Mucosa of descending colon (tissue), 3 donors: ENCODE results near the gene HERC5. TPM values are rescaled to one million over a fixed set of nuclear protein-coding genes. Genes with fewer than 3 reads are reported as not detected.
"Not testable (repeated sequence)": the region's sequence is repeated elsewhere in the genome, so short reads cannot be mapped to it uniquely, and the experiment has no call there.

Experiments used
- ATAC-seq: fragments of 200-7000 bp; cut with Tn5 transposase; one replicate; pipeline ENCODE4 v1.9.1; 2020; ENCODE audit warnings: mild to moderate bottlenecking, moderate library complexity
- DNase-seq, 3 donors: peaks; one replicate each; pipeline ENCODE4 v3.0.0-alpha.2; 2020
- H3K36me3 ChIP-seq: fragments of 200-600 bp; one replicate; pipeline ENCODE4 v1.8.0; 2021; ENCODE audit warnings: low read depth, mild to moderate bottlenecking
- H3K4me1 ChIP-seq: fragments of 200-600 bp; one replicate; pipeline ENCODE4 v1.8.0; 2021; ENCODE audit warnings: low read depth, mild to moderate bottlenecking
- H3K4me3 ChIP-seq: fragments of 200-600 bp; one replicate; pipeline ENCODE4 v1.8.0; 2021; ENCODE audit warnings: mild to moderate bottlenecking
- H3K9me3 ChIP-seq: fragments of 200-600 bp; one replicate; pipeline ENCODE4 v1.8.0; 2021; ENCODE audit warnings: mild to moderate bottlenecking
- CTCF ChIP-seq: fragments of 200-600 bp; IDR thresholded peaks from one replicate; pipeline ENCODE4 v1.8.0; 2022; ENCODE audit warnings: antibody characterized with exemption, mild to moderate bottlenecking
- intact Hi-C, 2 donors: fragments of 100-400 bp; cut with DNase I in 1 of 2; cut with micrococcal nuclease in 1 of 2; formaldehyde crosslinking; loops; one replicate each; pipeline versions ENCODE4 v1.11.0 to v1.11.1; 2022; cut with DNase I, micrococcal nuclease
- total RNA-seq, 3 donors: library from RNA; stranded (reverse); fragmentation: NEBNext Ultra II Directional in 2 of 3; extraction: Animal tissue kit (Norgen Biotek cat#: 25700) in 2 of 3; gene quantifications; one replicate each; pipeline versions ENCODE4 v1.2.1 to v1.2.4, GENCODE V29; 2021 to 2023
- donor health status: DM: no; HTN: no; CAD: no; lungs with moderate emphysema.
- donor health status: DM: no; HTN: no; CAD: no.
- donor health status: DM: no; HTN: yes; CAD: no.

Gene HERC5
- total RNA-seq, 3 donors from 2014 or later, result 1.8 to 4.0 (median 1.9) TPM

- no peak overlapping the region for H3K4me3 ChIP-seq
- intact Hi-C loops, result no loop called here
- DNase-seq (no peak), ATAC-seq (peak; percentile 50)
- no peaks in the 10 kb centered on the region for H3K4me1 ChIP-seq
- no peak for TF ChIP-seq CTCF
- no peaks in the 10 kb centered on the region for H3K36me3 ChIP-seq
- H3K9me3 ChIP-seq, result peaks cover 4% of the 10 kb centered on the region
These were observed 27.5 kb upstream of the HERC5 start for GRCh38 chr4:88429401-88429800.

- Histone ChIP-seq H3K4me3 (no peak overlapping the region), H3K4me1 (no peaks in the 10 kb centered on the region), H3K9me3 (peaks cover 4% of the 10 kb centered on the region), H3K36me3 (no peaks in the 10 kb centered on the region)
- DNase-seq, result no peak
- no peak for ATAC-seq
- intact Hi-C loops, result no loop called here
- TF ChIP-seq CTCF, result no peak
These were observed 20.8 kb upstream of the HERC5 start for GRCh38 chr4:88435987-88436693.

GRCh38 chr4:88437873-88438272 lies 19.0 kb upstream of the HERC5 start:
- H3K4me3 ChIP-seq, DNase-seq, H3K36me3 ChIP-seq, intact Hi-C loops, H3K4me1 ChIP-seq, H3K9me3 ChIP-seq, ATAC-seq: not testable (repeated sequence)

- DNase-seq, result no peak
- Histone ChIP-seq H3K9me3 (no peaks in the 10 kb centered on the region), H3K4me1 (no peaks in the 10 kb centered on the region), H3K36me3 (no peaks in the 10 kb centered on the region), H3K4me3 (no peak overlapping the region)
- TF ChIP-seq CTCF, result no peak
- intact Hi-C loops, result no loop called here
- ATAC-seq, result no peak
These were observed 17.7 kb upstream of the HERC5 start for GRCh38 chr4:88439161-88439760.

GRCh38 chr4:88440146-88440545 lies 16.8 kb upstream of the HERC5 start:
- DNase-seq (no peak), ATAC-seq (no peak)
- intact Hi-C loops, result no loop called here
- no peaks in the 10 kb centered on the region for H3K4me1 ChIP-seq
- no peaks in the 10 kb centered on the region for H3K9me3 ChIP-seq
- H3K4me3 ChIP-seq, result no peak overlapping the region
- no peaks in the 10 kb centered on the region for H3K36me3 ChIP-seq
- TF ChIP-seq CTCF, result no peak

GRCh38 chr4:88441696-88442095 lies 15.2 kb upstream of the HERC5 start:
- no peaks in the 10 kb centered on the region for H3K9me3 ChIP-seq
- ATAC-seq, result no peak
- TF ChIP-seq CTCF, result no peak

More at GRCh38 chr4:88441696-88442095, 15.2 kb upstream of the HERC5 start:
- intact Hi-C loops, result no loop called here
- no peak for DNase-seq
- Histone ChIP-seq H3K4me3 (no peak overlapping the region), H3K4me1 (no peaks in the 10 kb centered on the region), H3K36me3 (no peaks in the 10 kb centered on the region)
